Suprapubic skin (tissue), 3 donors: ENCODE data around the gene CHRNE.
"Not testable (repeated sequence)": the region's sequence is repeated elsewhere in the genome, so short reads cannot be mapped to it uniquely, and the experiment has no call there.

Source experiments
- EP300 ChIP-seq: sonication (generic); formaldehyde crosslinking; IDR thresholded peaks from one replicate; pipeline ENCODE4 v1.6.1; 2017; ENCODE audit warnings: antibody characterized with exemption
- TF ChIP-seq, protein P1 (sequence below), 2 donors: fragments of 200-600 bp in 1 of 2; fragments of 450-650 bp in 1 of 2; sonication (generic) in 1 of 2; IDR thresholded peaks; one replicate each; pipeline ENCODE4 v1.5.1; 2016 to 2019; ENCODE audit warnings: antibody characterized with exemption in 2 of 2, mild to moderate bottlenecking in 1 of 2, moderate library complexity in 1 of 2

DNA sequence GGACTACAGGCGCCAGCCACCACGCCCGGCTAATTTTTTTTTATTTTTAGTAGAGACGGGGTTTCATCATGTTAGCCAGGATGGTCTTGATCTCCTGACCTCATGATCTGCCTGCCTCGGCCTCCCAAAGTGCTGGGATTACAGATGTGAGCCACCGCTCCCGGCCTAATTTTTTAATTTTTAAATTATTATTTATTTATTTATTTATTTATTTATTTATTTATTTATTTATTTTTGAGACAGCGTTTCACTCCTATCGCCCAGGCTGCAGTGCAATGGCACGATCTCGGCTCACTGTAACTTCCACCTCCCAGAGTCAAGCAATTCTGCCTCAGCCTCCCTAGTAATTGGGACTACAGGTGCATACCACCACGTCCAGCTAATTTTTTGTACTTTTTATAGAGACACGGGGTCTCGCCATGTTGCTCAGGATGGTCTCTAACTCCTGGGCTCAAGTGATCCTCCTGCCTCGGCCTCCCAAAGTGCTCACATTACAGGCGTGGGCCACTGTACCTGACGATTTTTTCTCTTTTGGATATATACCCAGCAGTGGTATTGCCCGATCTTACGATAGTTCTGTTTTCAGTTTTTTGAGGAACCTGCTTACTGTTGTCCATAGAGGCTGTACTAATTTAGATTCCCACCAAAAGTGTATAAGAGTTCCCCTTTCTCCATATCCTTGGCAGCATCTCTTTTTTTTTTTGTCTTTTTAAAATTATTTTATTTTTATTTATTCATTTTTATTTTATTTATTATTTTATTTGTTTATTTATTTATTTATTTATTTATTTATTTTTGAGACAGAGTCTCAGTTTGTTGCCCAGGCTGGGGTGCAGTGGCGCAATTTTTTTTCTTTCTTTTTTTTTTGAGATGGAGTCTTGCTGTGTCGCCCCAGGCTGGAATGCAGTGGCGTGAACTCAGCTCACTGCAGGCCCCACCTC lies 33.6 kb downstream of the CHRNE start:
- not testable (repeated sequence) for TF ChIP-seq EP300
- TF ChIP-seq, protein P1, sequence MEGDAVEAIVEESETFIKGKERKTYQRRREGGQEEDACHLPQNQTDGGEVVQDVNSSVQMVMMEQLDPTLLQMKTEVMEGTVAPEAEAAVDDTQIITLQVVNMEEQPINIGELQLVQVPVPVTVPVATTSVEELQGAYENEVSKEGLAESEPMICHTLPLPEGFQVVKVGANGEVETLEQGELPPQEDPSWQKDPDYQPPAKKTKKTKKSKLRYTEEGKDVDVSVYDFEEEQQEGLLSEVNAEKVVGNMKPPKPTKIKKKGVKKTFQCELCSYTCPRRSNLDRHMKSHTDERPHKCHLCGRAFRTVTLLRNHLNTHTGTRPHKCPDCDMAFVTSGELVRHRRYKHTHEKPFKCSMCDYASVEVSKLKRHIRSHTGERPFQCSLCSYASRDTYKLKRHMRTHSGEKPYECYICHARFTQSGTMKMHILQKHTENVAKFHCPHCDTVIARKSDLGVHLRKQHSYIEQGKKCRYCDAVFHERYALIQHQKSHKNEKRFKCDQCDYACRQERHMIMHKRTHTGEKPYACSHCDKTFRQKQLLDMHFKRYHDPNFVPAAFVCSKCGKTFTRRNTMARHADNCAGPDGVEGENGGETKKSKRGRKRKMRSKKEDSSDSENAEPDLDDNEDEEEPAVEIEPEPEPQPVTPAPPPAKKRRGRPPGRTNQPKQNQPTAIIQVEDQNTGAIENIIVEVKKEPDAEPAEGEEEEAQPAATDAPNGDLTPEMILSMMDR (IDR thresholded peaks at IDR 0.05): not testable (repeated sequence)
